Adrenal gland (tissue), 5 donors: Measurements from ENCODE around the gene ARHGAP25.

Experiments used
- POLR2A ChIP-seq, 2 donors: fragments of 450-650 bp; IDR thresholded peaks; one replicate each; pipeline ENCODE4 v1.6.1; 2017; ENCODE audit warnings: antibody characterized with exemption in 2 of 2, mild to moderate bottlenecking in 2 of 2, moderate library complexity in 1 of 2
- TF ChIP-seq, protein P1 (sequence below), 6 experiments: fragments of 450-650 bp in 4 of 6; fragments of 200-600 bp in 2 of 6; sonication (generic) in 1 of 6; IDR thresholded peaks; 1 replicate in 5 of 6; 2 replicates in 1 of 6; pipeline versions ENCODE4 v1.5.1 to v1.8.0; 2016 to 2021; ENCODE audit warnings: antibody characterized with exemption in 6 of 6, mild to moderate bottlenecking in 2 of 6, moderate library complexity in 1 of 6
- donor health status: DM: no; HTN: no; CAD: no.

DNA sequence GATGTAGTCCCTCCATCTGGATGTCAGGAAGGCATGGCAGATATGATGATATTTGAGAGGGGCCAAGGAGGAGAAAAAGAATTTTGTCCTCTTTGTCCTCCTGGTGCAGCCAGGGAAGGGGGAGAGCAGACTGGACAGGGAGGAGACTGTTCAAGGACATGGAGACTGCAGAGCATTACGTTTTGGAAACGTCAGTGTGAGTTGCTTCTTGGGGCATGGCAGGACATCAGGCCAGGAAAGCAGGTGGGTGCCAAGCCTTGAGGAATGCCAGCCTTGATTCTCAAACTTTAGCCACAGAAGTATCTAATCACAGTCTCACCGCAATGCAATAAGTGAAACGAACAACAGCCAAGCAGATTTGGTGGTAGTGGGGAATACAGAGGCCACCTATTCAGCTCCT lies 70.4 kb downstream of the ARHGAP25 start:
- TF ChIP-seq, protein P1, sequence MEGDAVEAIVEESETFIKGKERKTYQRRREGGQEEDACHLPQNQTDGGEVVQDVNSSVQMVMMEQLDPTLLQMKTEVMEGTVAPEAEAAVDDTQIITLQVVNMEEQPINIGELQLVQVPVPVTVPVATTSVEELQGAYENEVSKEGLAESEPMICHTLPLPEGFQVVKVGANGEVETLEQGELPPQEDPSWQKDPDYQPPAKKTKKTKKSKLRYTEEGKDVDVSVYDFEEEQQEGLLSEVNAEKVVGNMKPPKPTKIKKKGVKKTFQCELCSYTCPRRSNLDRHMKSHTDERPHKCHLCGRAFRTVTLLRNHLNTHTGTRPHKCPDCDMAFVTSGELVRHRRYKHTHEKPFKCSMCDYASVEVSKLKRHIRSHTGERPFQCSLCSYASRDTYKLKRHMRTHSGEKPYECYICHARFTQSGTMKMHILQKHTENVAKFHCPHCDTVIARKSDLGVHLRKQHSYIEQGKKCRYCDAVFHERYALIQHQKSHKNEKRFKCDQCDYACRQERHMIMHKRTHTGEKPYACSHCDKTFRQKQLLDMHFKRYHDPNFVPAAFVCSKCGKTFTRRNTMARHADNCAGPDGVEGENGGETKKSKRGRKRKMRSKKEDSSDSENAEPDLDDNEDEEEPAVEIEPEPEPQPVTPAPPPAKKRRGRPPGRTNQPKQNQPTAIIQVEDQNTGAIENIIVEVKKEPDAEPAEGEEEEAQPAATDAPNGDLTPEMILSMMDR (IDR thresholded peaks at IDR 0.05), result no peak
- TF ChIP-seq POLR2A (IDR thresholded peaks at IDR 0.05), result no peak
